IMR-90 (cell line): ENCODE data around the gene ACACB. TPM values are rescaled to one million over a fixed set of nuclear protein-coding genes. Genes with fewer than 3 reads are reported as not detected.

Experiments used
- ATAC-seq: fragments of 200-7000 bp; cut with Tn5 transposase; 2 replicates; pipeline ENCODE4 v1.9.1; 2020; ENCODE audit warnings: low read depth, mild to moderate bottlenecking, moderate library complexity
- BruUV-seq: library from RNA; stranded (reverse); fragments of 400-500 nt; replicated peaks from 2 replicates; lab custom pipeline; 2021; lab: Mats Ljungman, UMichigan
- CTCF ChIA-PET: fragments of 300-600 bp; formaldehyde crosslinking; extraction: SDS; loops from one replicate; lab custom pipeline; 2021; ENCODE audit warnings: antibody characterized with exemption; lab: Yijun Ruan, JAX
- POLR2A ChIA-PET: fragments of 300-600 bp; sonication (Branson Sonifier 250); formaldehyde crosslinking; loops from one replicate; lab custom pipeline; 2022; ENCODE audit warnings: antibody characterized with exemption; ENCODE audit not compliant: unreplicated experiment; lab: Charles Lee
- DNase-seq: peaks from one replicate; pipeline ENCODE4 v3.0.0; 2013
- H2AFZ ChIP-seq: replicated peaks from 2 replicates; pipeline ENCODE3; 2013; ENCODE audit warnings: low read length, mild to moderate bottlenecking; ENCODE audit not compliant: poor library complexity
- H2AK5ac ChIP-seq: 2 replicates; pipeline ENCODE4 v1.6.1; 2013; ENCODE audit warnings: low read depth, low read length, inconsistent platforms
- H2AK9ac ChIP-seq: replicated peaks from 2 replicates; pipeline ENCODE3; 2013; ENCODE audit warnings: mild to moderate bottlenecking, low read depth, low read length, moderate library complexity; ENCODE audit not compliant: poor library complexity
- H2BK120ac ChIP-seq: 2 replicates; pipeline ENCODE4 v1.6.1; 2013; ENCODE audit warnings: low read depth, low read length, inconsistent platforms
- H2BK15ac ChIP-seq: 3 replicates; pipeline ENCODE4 v1.6.1; 2013; ENCODE audit warnings: low read depth, low read length, inconsistent platforms
- H2BK20ac ChIP-seq: 2 replicates; pipeline ENCODE4 v1.6.1; 2013; ENCODE audit warnings: low read depth, mild to moderate bottlenecking, inconsistent platforms, low read length, moderate library complexity
- H2BK5ac ChIP-seq: 2 replicates; pipeline ENCODE4 v1.6.1; 2013; ENCODE audit warnings: mild to moderate bottlenecking, low read depth, low read length, inconsistent platforms; ENCODE audit not compliant: poor library complexity, severe bottlenecking
- H3K14ac ChIP-seq: replicated peaks from 2 replicates; pipeline ENCODE4 v1.6.1; 2013; ENCODE audit warnings: low read depth, low read length, inconsistent platforms
- H3K18ac ChIP-seq: 2 replicates; pipeline ENCODE4 v1.6.1; 2013; ENCODE audit warnings: low read depth, low read length, control low read depth
- H3K23ac ChIP-seq: 2 replicates; pipeline ENCODE4 v1.6.1; 2013; ENCODE audit warnings: low read depth, low read length, inconsistent platforms
- H3K27ac ChIP-seq: 2 replicates; pipeline ENCODE4 v1.5.1; 2013; ENCODE audit warnings: mild to moderate bottlenecking, control low read depth, low read length; ENCODE audit not compliant: insufficient read depth
- H3K27me3 ChIP-seq: 2 replicates; pipeline ENCODE4 v1.6.1; 2013; ENCODE audit warnings: low read length; ENCODE audit not compliant: control insufficient read depth, insufficient read depth
- H3K36me3 ChIP-seq: 2 replicates; pipeline ENCODE4 v1.6.1; 2013; ENCODE audit warnings: low read length, mixed read lengths; ENCODE audit not compliant: control insufficient read depth, insufficient read depth
- H3K4ac ChIP-seq: 2 replicates; pipeline ENCODE4 v1.6.1; 2013; ENCODE audit warnings: low read depth, low read length, inconsistent platforms
- H3K4me1 ChIP-seq: 2 replicates; pipeline ENCODE4 v1.6.1; 2013; ENCODE audit warnings: low read length, mixed read lengths; ENCODE audit not compliant: control insufficient read depth, insufficient read depth
- H3K4me2 ChIP-seq: 2 replicates; pipeline ENCODE4 v1.6.1; 2013; ENCODE audit warnings: low read depth, mild to moderate bottlenecking, control low read depth, low read length, moderate library complexity
- H3K4me3 ChIP-seq: 2 replicates; pipeline ENCODE4 v1.5.1; 2013; ENCODE audit warnings: low read depth, mild to moderate bottlenecking, control low read depth, low read length, moderate library complexity; ENCODE audit not compliant: insufficient read depth
- H3K56ac ChIP-seq: 2 replicates; pipeline ENCODE4 v1.6.1; 2013; ENCODE audit warnings: low read length, inconsistent platforms; ENCODE audit not compliant: insufficient read depth; ENCODE audit errors: extremely low read depth
- H3K79me1 ChIP-seq, 2 experiments: 2 replicates each; pipeline ENCODE4 v1.6.1; 2013; ENCODE audit warnings: low read length in 2 of 2, inconsistent platforms in 1 of 2, low read depth in 1 of 2
- H3K9ac ChIP-seq: 2 replicates; pipeline ENCODE4 v1.6.1; 2013; ENCODE audit warnings: low read depth, low read length, control low read depth
- H3K9me1 ChIP-seq: 2 replicates; pipeline ENCODE4 v1.6.1; 2013; ENCODE audit warnings: low read length, inconsistent platforms; ENCODE audit not compliant: insufficient read depth
- H3K9me3 ChIP-seq: 2 replicates; pipeline ENCODE4 v1.6.1; 2013; ENCODE audit warnings: low read length; ENCODE audit not compliant: control insufficient read depth, insufficient read depth
- H4K20me1 ChIP-seq: 2 replicates; pipeline ENCODE4 v1.6.1; 2013; ENCODE audit warnings: low read length, inconsistent platforms; ENCODE audit not compliant: insufficient read depth
- H4K5ac ChIP-seq: 2 replicates; pipeline ENCODE4 v1.6.1; 2013; ENCODE audit warnings: mild to moderate bottlenecking, low read depth, low read length, control low read depth
- H4K8ac ChIP-seq, 2 experiments: 2 replicates each; pipeline ENCODE4 v1.6.1; 2013; ENCODE audit warnings: low read depth in 2 of 2, low read length in 2 of 2, control low read depth in 1 of 2, inconsistent platforms in 1 of 2
- H4K91ac ChIP-seq: 2 replicates; pipeline ENCODE4 v1.6.1; 2013; ENCODE audit warnings: low read depth, low read length, inconsistent platforms; ENCODE audit not compliant: insufficient read depth
- BHLHE40 ChIP-seq: fragments of 150-350 bp; IDR thresholded peaks from 2 replicates; pipeline ENCODE4 v1.6.1; 2016; ENCODE audit warnings: mild to moderate bottlenecking, low read depth, low read length
- CEBPB ChIP-seq: IDR thresholded peaks from 2 replicates; pipeline ENCODE4 v1.6.1; 2012; ENCODE audit warnings: low read depth, low read length, improper control_type of control experiment
- CHD1 ChIP-seq: IDR thresholded peaks from 2 replicates; pipeline ENCODE4 v1.6.1; 2012; ENCODE audit warnings: low read depth, low read length, improper control_type of control experiment
- CTCF ChIP-seq: conservative IDR thresholded peaks from 2 replicates; pipeline ENCODE4 v1.5.1; 2012; ENCODE audit warnings: mild to moderate bottlenecking, low read depth, low read length, improper control_type of control experiment
- ELK1 ChIP-seq: fragments of 150-350 bp; IDR thresholded peaks from 2 replicates; pipeline ENCODE4 v1.6.1; 2016; ENCODE audit warnings: low read depth, mild to moderate bottlenecking, low read length, moderate library complexity, borderline replicate concordance
- FOS ChIP-seq: fragments of 150-350 bp; IDR thresholded peaks from 2 replicates; pipeline ENCODE4 v1.6.1; 2016; ENCODE audit warnings: low read depth, low read length
- MAZ ChIP-seq: IDR thresholded peaks from 2 replicates; pipeline ENCODE4 v1.6.1; 2012; ENCODE audit warnings: low read depth, mild to moderate bottlenecking, low read length, improper control_type of control experiment, moderate library complexity, borderline replicate concordance
- MXI1 ChIP-seq: IDR thresholded peaks from 2 replicates; pipeline ENCODE4 v1.6.1; 2012; ENCODE audit warnings: low read depth, mild to moderate bottlenecking, low read length, moderate library complexity, borderline replicate concordance
- POLR2A ChIP-seq: IDR thresholded peaks from 2 replicates; pipeline ENCODE4 v1.6.1; 2012; ENCODE audit warnings: mild to moderate bottlenecking, low read depth, low read length
- RCOR1 ChIP-seq: IDR thresholded peaks from 2 replicates; pipeline ENCODE4 v1.6.1; 2012; ENCODE audit warnings: mild to moderate bottlenecking, low read length, improper control_type of control experiment; ENCODE audit not compliant: insufficient replicate concordance
- RFX5 ChIP-seq: IDR thresholded peaks from 2 replicates; pipeline ENCODE4 v1.8.0; 2012; ENCODE audit warnings: low read depth, mild to moderate bottlenecking, low read length, moderate library complexity
- SMC3 ChIP-seq: fragments of 150-350 bp; IDR thresholded peaks from 2 replicates; pipeline ENCODE4 v1.6.1; 2016; ENCODE audit warnings: low read depth, mild to moderate bottlenecking, antibody characterized with exemption, low read length, moderate library complexity
- WGBS, 2 experiments: methylation state at CpG; one replicate each; pipeline versions ENCODE4 v1.1.5 to v1.1.7; 2013; ENCODE audit warnings: missing lambda C conversion rate in 2 of 2; ENCODE audit not compliant: insufficient read length in 1 of 2; ENCODE audit errors: extremely low coverage in 2 of 2; 5-methylcytosine and 5-hydroxymethylcytosine counted together
- dilution Hi-C: fragments of 300-500 bp; cut with HindIII; formaldehyde crosslinking; loops from one replicate; pipeline ENCODE4 v1.14.3; 2018; ENCODE audit warnings: low sequenced_read_pairs; ENCODE audit not compliant: unreplicated experiment
- in situ Hi-C: fragments of 300-500 bp; cut with MboI; formaldehyde crosslinking; loops from 3 replicates; pipeline ENCODE4 v1.14.3; 2019; ENCODE audit warnings: low sequenced_read_pairs, inconsistent platforms, mixed read lengths
- intact Hi-C: fragments of 100-400 bp; cut with micrococcal nuclease; formaldehyde crosslinking; loops from 2 replicates; pipeline ENCODE4 v1.10.0; 2022
- polyA plus RNA-seq, 3 experiments: library from polyadenylated mRNA; depleted of rRNA; stranded (reverse); fragments of >200 nt; gene quantifications; 2 replicates each; pipeline ENCODE4 v1.2.3, GENCODE V29; 2012; ENCODE audit warnings: low replicate concordance in 1 of 3
- total RNA-seq: library from RNA; depleted of rRNA; stranded (reverse); fragments of >200 nt; gene quantifications from 2 replicates; pipeline ENCODE4 v1.2.3, GENCODE V29; 2012

ACACB gene
- total and polyA plus RNA-seq, 2 of the 4 experiments (the other 2 are of a cell fraction), result 2.0 to 2.1 TPM

- in situ Hi-C loops, result no loop called here
Observed at GRCh38 chr12:109275173-109275572, 158.8 kb downstream of the ACACB start.

More at GRCh38 chr12:109275173-109275572, 158.8 kb downstream of the ACACB start:
- DNase-seq (no peak), ATAC-seq (no peak)
- Histone ChIP-seq H4K8ac (no peak overlapping the region), H3K4ac (no peak overlapping the region), H4K91ac (no peak overlapping the region), H2BK20ac (no peak overlapping the region), H3K4me2 (no peak overlapping the region), H3K18ac (no peak overlapping the region), H3K14ac (no peak overlapping the region), H3K9me3 (no peaks in the 10 kb centered on the region), H2AFZ (no peak overlapping the region), H3K27me3 (peaks cover 11% of the 10 kb centered on the region; the same call in 1 of the 2 replicates), H3K9me1 (0 out of 2 replicates have a peak, but pooled peaks cover 5% of the 10 kb centered on the region), H3K36me3 (no peaks in the 10 kb centered on the region), H2BK5ac (no peak overlapping the region), H3K27ac (no peak overlapping the region), H2BK15ac (no peak overlapping the region), H3K23ac (no peak overlapping the region), H2BK120ac (no peak overlapping the region), H3K4me3 (no peak overlapping the region), H2AK9ac (no peak overlapping the region), H4K20me1 (no peaks in the 10 kb centered on the region), H3K79me1 (no peaks in the 10 kb centered on the region), H3K4me1 (no peaks in the 10 kb centered on the region), H2AK5ac (no peak overlapping the region), H3K56ac (no peak overlapping the region), H4K5ac (no peak overlapping the region), H3K9ac (no peak overlapping the region)
- dilution Hi-C loops (no loop called here), intact Hi-C loops (no loop called here)
- ChIA-PET CTCF (no interaction called here), POLR2A (no interaction called here)
- no peak for TF ChIP-seq RCOR1
- no peak for TF ChIP-seq CTCF
- no peak for TF ChIP-seq BHLHE40
- no peak for TF ChIP-seq MXI1
- no peak for TF ChIP-seq SMC3
- TF ChIP-seq CEBPB, result no peak
- TF ChIP-seq RFX5, result no peak
- no peak for TF ChIP-seq POLR2A
- TF ChIP-seq CHD1, result no peak
- TF ChIP-seq ELK1, result no peak
- no peak for TF ChIP-seq FOS
- TF ChIP-seq MAZ, result no peak
- WGBS, 2 experiments, result no CpG with 5 or more reads among the region's 4 CpGs
- BruUV-seq, result no TSS peak
